HG02852 (cell line): ENCODE data around the gene TBCE.

Source experiments
- ATAC-seq: cut with Tn5 transposase; IDR thresholded peaks from one replicate; pipeline ENCODE4 v1.9.1; 2021; ENCODE audit warnings: mild to moderate bottlenecking, moderate library complexity; ENCODE audit not compliant: unreplicated experiment

Gene TBCE

GRCh38 chr1:235409042-235409820, 42.0 kb downstream of the TBCE start:
- no peak for ATAC-seq

GRCh38 chr1:235410467-235410866, 43.2 kb downstream of the TBCE start:
- ATAC-seq, result no peak

GRCh38 chr1:235411489-235412486, 44.6 kb downstream of the TBCE start:
- no peak for ATAC-seq

GRCh38 chr1:235415008-235415904, 48.0 kb downstream of the TBCE start:
- ATAC-seq, result peak; percentile 76

GRCh38 chr1:235416662-235417049, 49.4 kb downstream of the TBCE start:
- ATAC-seq, result no peak

- ATAC-seq, result no peak
Measured at GRCh38 chr1:235417086-235417697, 50.0 kb downstream of the TBCE start.

- ATAC-seq, result no peak
Measured at GRCh38 chr1:235421751-235422150, 54.5 kb downstream of the TBCE start.

GRCh38 chr1:235423214-235423652, 56.0 kb downstream of the TBCE start:
- ATAC-seq, result peak; percentile 70

- ATAC-seq, result no peak
Measured at GRCh38 chr1:235424092-235424491, 56.9 kb downstream of the TBCE start.

GRCh38 chr1:235425357-235425756, 58.1 kb downstream of the TBCE start:
- ATAC-seq, result no peak

- no peak for ATAC-seq
Measured at GRCh38 chr1:235426143-235426542, 58.9 kb downstream of the TBCE start.

GRCh38 chr1:235426680-235427079, 59.5 kb downstream of the TBCE start:
- no peak for ATAC-seq

GRCh38 chr1:235427447-235427846, 60.2 kb downstream of the TBCE start:
- ATAC-seq, result no peak

GRCh38 chr1:235429143-235429542, 61.9 kb downstream of the TBCE start:
- no peak for ATAC-seq

- ATAC-seq, result no peak
Measured at GRCh38 chr1:235430991-235431390, 63.8 kb downstream of the TBCE start.

GRCh38 chr1:235434001-235434400, 66.8 kb downstream of the TBCE start:
- ATAC-seq, result no peak

- no peak for ATAC-seq
Measured at GRCh38 chr1:235441159-235441685, 74.0 kb downstream of the TBCE start.

GRCh38 chr1:235442788-235443429, 75.7 kb downstream of the TBCE start:
- no peak for ATAC-seq

- no peak for ATAC-seq
Measured at GRCh38 chr1:235448616-235449015, 81.4 kb downstream of the TBCE start.

GRCh38 chr1:235450433-235450832, 83.2 kb downstream of the TBCE start:
- no peak for ATAC-seq
